Stimulated activated CD8-positive, alpha-beta memory T cell treated with anti-CD3 and anti-CD28 coated beads, Interleukin-12 subunit alpha, Interleukin-12 subunit beta, amount 100 ng/mL, for 24 hours (primary cell): ENCODE measurements around the gene PGAP2.
"Not testable (repeated sequence)": the region's sequence is repeated elsewhere in the genome, so short reads cannot be mapped to it uniquely, and the experiment has no call there.

Experiments
- DNase-seq: peaks from one replicate; pipeline ENCODE4 v3.0.0-alpha.2; 2020; ENCODE audit errors: extremely low read depth

Gene PGAP2

DNA sequence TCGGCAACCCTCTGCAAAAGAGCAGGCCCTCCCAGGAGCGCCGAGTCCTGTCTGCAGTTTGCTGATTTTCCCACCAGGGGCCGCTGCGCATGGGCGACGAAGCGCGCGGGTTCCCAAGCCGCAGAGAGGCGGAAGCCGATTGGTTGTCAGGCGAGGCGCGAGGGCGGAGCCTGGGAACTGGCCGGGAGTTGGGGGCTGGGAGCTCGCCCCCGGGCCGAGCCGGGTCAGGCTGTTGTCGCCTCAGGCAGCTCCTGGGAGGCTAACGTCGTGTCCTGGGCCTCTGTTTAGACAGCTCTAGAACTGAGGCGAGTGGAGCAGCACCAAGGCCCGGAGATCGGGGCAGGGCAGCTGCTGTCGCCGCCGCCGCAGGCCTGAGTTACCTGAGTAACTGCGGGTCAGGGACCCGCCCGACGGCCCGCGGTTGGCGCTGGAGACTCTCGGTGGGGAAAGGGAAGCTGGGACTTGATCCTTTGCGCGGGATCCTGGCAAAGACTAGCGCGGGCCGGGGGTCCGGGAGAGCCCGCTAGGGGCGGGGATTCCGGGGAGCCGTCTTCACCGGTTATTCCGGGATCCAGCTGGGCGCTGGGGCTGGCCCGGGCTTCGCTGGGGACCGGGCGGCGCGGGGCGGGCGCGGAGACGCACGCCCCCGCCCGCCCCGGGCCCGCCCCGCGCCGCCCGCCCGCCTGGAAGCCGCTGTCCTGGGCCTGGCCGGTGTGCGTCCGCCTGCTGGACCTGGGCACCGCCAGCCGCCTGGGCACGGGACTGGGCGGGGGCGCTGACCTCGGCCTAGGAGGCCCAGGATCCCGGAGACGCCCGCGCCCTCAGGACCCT, 46.8 kb downstream of the PGAP2 start, which contains the start of gene STIM1:
Gene STIM1 (plus strand): TSS at position 688 of the 831 bp plus-strand sequence. CDS start 607 bp downstream, outside the sequence.
- peak; percentile 90 for DNase-seq

GRCh38 chr11:3855808-3856491, 47.6 kb downstream of the PGAP2 start:
- no peak for DNase-seq

DNA sequence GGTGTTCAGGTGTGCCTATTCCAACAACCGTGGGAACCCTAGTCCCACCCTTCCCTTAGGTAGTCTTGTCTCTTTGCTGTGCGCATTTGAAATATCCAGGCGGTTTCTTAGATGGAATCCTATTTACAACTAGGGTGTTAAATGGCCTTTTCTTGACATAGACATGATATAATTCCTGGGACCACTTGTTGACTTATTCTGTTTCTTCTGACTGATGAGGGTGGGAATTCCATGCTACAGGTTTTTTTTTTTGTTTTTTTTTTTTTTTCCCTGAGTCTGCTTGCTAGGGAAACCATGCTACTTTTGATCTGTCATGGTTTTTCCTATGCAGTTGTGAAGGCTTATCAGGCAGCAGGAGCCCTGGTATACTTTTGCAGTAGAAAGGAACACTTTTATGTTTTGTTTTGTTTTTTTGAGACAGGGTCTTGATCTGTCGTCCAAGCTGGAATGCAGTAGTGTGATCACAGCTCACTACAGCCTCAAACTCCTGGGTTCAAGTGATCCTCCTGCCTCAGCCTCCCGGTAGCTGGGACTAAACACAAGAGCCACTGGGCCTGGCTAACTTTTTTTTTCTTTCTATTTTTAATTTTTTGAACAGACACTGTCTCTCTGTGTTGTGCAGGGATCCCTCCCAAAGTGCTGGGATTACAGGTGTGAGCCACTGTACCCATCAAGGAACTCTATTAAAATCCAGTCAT, 48.6 kb downstream of the PGAP2 start:
- DNase-seq = no peak

DNA sequence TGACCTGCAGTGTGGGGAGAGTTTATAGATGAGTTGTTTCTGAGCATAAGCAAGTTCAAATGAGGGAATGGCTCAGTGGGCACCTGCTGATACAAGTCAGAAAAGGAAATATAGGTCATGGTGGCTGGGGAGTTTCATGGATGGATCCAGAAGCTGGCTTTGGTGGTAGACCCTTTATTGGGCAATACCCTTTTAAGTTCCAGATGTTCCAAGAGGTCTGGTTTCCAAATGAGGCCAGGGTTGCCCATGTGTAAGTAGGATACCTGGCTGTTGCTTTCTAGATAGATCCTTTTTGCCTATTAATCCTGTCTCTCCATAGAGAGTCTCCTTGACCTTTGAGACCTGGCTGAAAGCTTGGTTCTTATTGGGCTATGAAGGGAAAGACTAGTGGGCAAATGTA, 49.3 kb downstream of the PGAP2 start:
- no peak for DNase-seq

DNA sequence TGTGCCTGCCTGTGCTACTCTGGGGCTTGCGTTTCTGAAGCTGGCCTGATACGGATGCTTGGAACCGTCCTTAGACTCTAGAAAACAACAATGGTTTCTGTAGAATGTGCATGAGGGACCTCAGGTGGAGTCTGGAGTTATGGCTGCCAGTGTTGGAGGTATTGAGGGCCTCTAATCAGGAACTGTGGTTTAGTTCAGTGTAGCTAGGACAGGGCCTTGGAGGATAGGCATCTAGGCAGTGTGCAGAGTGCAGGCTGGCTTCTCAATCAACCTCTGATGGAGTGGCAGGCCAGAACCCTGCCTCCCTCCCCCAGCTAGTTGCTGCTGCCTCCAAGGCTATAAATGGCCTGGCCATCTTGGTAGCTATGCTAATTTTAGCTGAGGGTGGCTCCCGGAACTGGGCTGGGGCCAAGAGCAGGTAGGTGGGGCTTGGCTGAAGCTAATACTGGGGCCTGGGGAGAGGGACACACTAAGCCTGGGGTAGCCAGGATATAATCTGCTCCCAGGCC, 51.1 kb downstream of the PGAP2 start:
- no peak for DNase-seq

GRCh38 chr11:3860375-3860774, 52.0 kb downstream of the PGAP2 start:
- DNase-seq = no peak

DNA sequence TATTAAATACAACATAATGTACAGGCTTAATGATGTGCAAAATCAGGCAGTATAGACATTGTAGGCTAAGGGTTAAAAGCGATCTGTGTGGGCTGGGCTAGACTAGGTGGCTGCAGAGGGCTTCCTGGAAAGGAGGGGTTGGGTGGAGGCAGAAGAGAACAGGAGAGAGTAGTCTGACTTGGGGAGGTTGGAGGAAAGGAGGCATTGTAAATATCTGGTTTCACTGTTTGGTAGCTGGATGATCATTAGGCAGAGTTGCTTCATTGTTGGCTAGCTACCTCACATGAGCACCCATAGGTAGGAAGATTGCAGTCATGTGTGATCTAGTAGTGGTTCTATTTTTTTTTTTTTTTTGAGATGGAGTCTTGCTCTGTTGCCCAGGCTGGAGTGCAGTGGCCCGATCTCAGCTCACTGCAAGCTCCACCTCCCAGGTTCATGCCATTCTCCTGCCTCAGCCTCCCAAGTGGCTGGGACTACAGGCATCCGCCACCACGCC, 52.6 kb downstream of the PGAP2 start:
- DNase-seq = not testable (repeated sequence)

DNA sequence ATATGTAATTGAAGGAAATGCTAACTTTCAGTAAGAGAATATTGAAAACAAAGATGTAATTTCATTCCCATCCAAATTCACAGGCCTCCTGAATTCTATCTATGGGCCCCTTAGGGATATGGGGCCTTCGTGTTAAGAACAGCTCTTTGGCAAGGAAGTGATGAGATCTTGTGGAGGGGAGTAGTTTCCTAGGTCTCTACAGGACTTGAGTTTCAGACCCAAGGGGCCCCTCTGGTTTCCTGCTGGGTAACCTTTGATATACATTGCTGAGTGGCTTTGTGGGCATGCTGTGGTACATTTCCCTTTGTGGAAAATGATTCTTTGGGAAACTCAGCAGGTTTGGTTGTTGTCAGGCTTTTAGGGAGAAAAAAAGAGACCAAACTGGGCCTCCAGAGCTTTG, 53.3 kb downstream of the PGAP2 start:
- no peak for DNase-seq

DNA sequence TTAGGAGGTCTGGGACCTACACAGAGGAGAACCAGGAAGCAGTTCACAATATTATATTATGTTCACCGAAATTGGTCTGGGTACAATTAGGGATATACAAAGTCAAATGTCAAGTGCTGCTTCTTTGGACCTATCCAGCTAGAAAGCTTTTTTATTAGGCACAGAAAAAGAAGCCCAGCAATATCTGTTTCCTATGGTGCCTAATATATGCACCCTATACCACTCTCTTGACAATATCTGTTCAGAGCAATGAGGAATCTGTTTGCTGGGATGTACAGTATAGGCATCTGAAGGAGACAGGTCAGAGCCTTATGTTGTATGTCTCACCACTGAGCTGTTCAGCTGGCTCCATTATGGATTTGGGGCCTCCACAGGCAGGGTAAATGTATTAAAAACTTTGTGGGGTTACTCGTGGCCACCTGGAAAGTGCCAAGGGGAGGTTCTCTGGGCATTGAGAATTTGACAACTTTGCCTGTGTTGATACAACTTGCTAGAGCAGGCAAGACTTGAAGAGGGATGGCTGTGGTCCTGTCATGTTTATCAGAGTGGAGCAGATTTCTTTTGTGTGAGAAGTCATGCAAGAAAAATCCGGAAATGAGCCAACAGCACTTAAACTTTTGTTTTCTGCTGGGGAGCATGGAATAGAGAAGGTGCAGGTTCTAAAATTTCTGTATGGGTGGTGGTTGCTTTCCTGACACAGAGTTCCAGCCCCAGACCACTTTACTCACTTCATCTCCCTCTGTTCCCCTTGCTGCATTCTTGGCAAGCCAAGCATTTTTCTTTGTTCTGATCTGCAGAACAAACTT, 57.2 kb downstream of the PGAP2 start:
- no peak for DNase-seq

DNA sequence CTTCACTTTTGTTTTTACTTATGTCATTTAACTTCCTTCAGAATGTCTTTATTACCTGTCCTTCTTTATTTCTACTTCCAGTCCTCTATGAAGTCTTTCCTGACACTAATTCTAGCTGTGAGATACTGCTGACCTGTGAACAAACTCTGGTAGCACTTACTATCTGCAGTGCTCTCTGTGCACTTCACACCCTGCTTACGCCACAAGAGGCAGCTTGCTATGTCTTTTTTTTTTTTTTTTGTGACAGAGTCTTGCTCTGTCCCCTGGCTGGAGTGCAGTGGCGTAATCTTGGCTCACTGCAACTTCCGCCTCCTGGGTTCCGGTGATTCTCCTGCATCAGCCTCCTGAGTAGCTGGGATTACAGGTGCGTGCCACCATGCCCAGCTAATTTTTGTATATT, 57.8 kb downstream of the PGAP2 start:
- DNase-seq = no peak

GRCh38 chr11:3866836-3867208, 58.5 kb downstream of the PGAP2 start:
- DNase-seq = no peak

GRCh38 chr11:3867209-3868091, 59.1 kb downstream of the PGAP2 start:
- DNase-seq = no peak

GRCh38 chr11:3873712-3874349, 65.5 kb downstream of the PGAP2 start:
- no peak for DNase-seq
